ENCODE data around the gene LRRK1.

DNA sequence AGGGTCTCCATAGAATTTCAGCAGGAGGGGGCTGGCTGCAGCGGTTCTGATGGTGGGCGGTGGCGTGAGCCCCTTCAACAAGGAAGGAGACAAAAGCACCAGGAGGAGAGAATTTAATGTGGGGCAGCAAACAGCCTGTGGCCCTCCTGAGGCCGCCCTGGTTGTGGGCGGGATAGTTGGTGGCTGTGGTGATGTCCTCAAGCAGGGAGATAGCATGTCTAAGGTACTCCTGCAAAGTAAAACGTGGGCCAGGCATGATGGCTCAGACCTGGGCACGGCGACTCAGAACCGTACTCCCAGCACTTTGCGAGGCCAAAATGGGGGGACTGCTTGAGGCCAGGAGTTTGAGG lies 94.0 kb downstream of the LRRK1 start:
- TF ChIP-seq TEAD4 (IDR thresholded peaks at IDR 0.05; ENCODE audit: borderline replicate concordance, insufficient read depth) (no peak), POLR2AphosphoS5 (IDR thresholded peaks at IDR 0.05; ENCODE audit: low read depth, low read length) (no peak), RFX5 (IDR thresholded peaks at IDR 0.05; ENCODE audit: low read length) (no peak), FOXM1 (IDR thresholded peaks at IDR 0.05; ENCODE audit: low read depth) (no peak), RAD21 (IDR thresholded peaks at IDR 0.05; ENCODE audit: low read length) (no peak)
- TF ChIP-seq, protein P1, sequence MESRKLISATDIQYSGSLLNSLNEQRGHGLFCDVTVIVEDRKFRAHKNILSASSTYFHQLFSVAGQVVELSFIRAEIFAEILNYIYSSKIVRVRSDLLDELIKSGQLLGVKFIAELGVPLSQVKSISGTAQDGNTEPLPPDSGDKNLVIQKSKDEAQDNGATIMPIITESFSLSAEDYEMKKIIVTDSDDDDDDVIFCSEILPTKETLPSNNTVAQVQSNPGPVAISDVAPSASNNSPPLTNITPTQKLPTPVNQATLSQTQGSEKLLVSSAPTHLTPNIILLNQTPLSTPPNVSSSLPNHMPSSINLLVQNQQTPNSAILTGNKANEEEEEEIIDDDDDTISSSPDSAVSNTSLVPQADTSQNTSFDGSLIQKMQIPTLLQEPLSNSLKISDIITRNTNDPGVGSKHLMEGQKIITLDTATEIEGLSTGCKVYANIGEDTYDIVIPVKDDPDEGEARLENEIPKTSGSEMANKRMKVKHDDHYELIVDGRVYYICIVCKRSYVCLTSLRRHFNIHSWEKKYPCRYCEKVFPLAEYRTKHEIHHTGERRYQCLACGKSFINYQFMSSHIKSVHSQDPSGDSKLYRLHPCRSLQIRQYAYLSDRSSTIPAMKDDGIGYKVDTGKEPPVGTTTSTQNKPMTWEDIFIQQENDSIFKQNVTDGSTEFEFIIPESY (IDR thresholded peaks at IDR 0.05; ENCODE audit: borderline replicate concordance, low read depth) = no peak
- TF ChIP-seq, protein P2, sequence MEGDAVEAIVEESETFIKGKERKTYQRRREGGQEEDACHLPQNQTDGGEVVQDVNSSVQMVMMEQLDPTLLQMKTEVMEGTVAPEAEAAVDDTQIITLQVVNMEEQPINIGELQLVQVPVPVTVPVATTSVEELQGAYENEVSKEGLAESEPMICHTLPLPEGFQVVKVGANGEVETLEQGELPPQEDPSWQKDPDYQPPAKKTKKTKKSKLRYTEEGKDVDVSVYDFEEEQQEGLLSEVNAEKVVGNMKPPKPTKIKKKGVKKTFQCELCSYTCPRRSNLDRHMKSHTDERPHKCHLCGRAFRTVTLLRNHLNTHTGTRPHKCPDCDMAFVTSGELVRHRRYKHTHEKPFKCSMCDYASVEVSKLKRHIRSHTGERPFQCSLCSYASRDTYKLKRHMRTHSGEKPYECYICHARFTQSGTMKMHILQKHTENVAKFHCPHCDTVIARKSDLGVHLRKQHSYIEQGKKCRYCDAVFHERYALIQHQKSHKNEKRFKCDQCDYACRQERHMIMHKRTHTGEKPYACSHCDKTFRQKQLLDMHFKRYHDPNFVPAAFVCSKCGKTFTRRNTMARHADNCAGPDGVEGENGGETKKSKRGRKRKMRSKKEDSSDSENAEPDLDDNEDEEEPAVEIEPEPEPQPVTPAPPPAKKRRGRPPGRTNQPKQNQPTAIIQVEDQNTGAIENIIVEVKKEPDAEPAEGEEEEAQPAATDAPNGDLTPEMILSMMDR (IDR thresholded peaks at IDR 0.05) = no peak
- TF ChIP-seq, protein P3, sequence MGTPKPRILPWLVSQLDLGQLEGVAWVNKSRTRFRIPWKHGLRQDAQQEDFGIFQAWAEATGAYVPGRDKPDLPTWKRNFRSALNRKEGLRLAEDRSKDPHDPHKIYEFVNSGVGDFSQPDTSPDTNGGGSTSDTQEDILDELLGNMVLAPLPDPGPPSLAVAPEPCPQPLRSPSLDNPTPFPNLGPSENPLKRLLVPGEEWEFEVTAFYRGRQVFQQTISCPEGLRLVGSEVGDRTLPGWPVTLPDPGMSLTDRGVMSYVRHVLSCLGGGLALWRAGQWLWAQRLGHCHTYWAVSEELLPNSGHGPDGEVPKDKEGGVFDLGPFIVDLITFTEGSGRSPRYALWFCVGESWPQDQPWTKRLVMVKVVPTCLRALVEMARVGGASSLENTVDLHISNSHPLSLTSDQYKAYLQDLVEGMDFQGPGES (IDR thresholded peaks at IDR 0.05; ENCODE audit: low read depth, low read length) = no peak
